GM21723 (cell line): ENCODE data around the gene ELP2.

ENCODE experiments used
- ATAC-seq: cut with Tn5 transposase; IDR thresholded peaks from one replicate; pipeline ENCODE4 v1.9.1; 2021; ENCODE audit warnings: mild to moderate bottlenecking, moderate library complexity; ENCODE audit not compliant: unreplicated experiment

The ELP2 gene

GRCh38 chr18:36212301-36213171, 82.8 kb downstream of the ELP2 start:
- no peak for ATAC-seq

GRCh38 chr18:36214811-36215210, 85.1 kb downstream of the ELP2 start:
- ATAC-seq = no peak

GRCh38 chr18:36215577-36215976, 85.9 kb downstream of the ELP2 start:
- ATAC-seq = no peak

GRCh38 chr18:36217348-36217747, 87.6 kb downstream of the ELP2 start:
- no peak for ATAC-seq

GRCh38 chr18:36229188-36229587, 99.5 kb downstream of the ELP2 start:
- no peak for ATAC-seq
